Uterus (tissue), 2 donors: ENCODE measurements around the gene NAV2.

Experiments used
- CTCF ChIP-seq, 4 experiments: fragments of 200-600 bp in 2 of 4; fragments of 450-650 bp in 2 of 4; sonication (generic) in 2 of 4; IDR thresholded peaks; one replicate each; pipeline ENCODE4 v1.5.1; 2016 to 2019; ENCODE audit warnings: antibody characterized with exemption in 4 of 4, mild to moderate bottlenecking in 2 of 4, moderate library complexity in 1 of 4
- POLR2A ChIP-seq, 2 donors: fragments of 450-650 bp; IDR thresholded peaks; one replicate each; pipeline ENCODE4 v1.6.1; 2016; ENCODE audit warnings: antibody characterized with exemption in 2 of 2, mild to moderate bottlenecking in 1 of 2, moderate library complexity in 1 of 2

- no peak for TF ChIP-seq CTCF (IDR thresholded peaks at IDR 0.05)
- TF ChIP-seq POLR2A (IDR thresholded peaks at IDR 0.05) = no peak
Measured at GRCh38 chr11:20159466-20160381, 447.1 kb downstream of the NAV2 start.
